Keratinocyte (primary cell): ENCODE data around the gene XIRP1. TPM values are rescaled to one million over a fixed set of nuclear protein-coding genes. Genes with fewer than 3 reads are reported as not detected.

ENCODE experiments used
- DNase-seq: peaks from one replicate; pipeline ENCODE4 v3.0.0-alpha.2; 2011; ENCODE audit warnings: low read depth, missing footprints, low spot score
- FAIRE-seq: peaks from 2 replicates; lab custom pipeline; 2011; peaks lifted over from hg19 to GRCh38; lab: Jason Lieb, UNC
- H2AFZ ChIP-seq: 2 replicates; pipeline ENCODE4 v1.6.0; 2012; ENCODE audit warnings: low read length, control low read depth, inconsistent platforms; ENCODE audit not compliant: control insufficient read depth
- H3K27ac ChIP-seq: 2 replicates; pipeline ENCODE4 v1.5.1; 2011; ENCODE audit warnings: low read length; ENCODE audit not compliant: control insufficient read depth, insufficient read depth
- H3K27me3 ChIP-seq: 3 replicates; pipeline ENCODE4 v1.6.0; 2011; ENCODE audit warnings: low read length; ENCODE audit not compliant: control insufficient read depth, insufficient read depth; ENCODE audit errors: extremely low read depth
- H3K36me3 ChIP-seq, 2 experiments: 2 replicates in 1 of 2; 3 replicates in 1 of 2; pipeline ENCODE4 v1.5.1; 2011; ENCODE audit warnings: low read length in 2 of 2, mild to moderate bottlenecking in 1 of 2; ENCODE audit not compliant: control insufficient read depth in 2 of 2, insufficient read depth in 2 of 2; ENCODE audit errors: extremely low read depth in 1 of 2
- H3K4me1 ChIP-seq: 3 replicates; pipeline ENCODE4 v1.5.1; 2011; ENCODE audit warnings: low read length; ENCODE audit not compliant: control insufficient read depth, insufficient read depth; ENCODE audit errors: extremely low read depth
- H3K4me2 ChIP-seq: 3 replicates; pipeline ENCODE4 v1.6.0; 2011; ENCODE audit warnings: low read depth, low read length; ENCODE audit not compliant: control insufficient read depth, insufficient read depth; ENCODE audit errors: extremely low read depth
- H3K4me3 ChIP-seq, 3 experiments: fragments of 200-600 bp in 1 of 3; sonication (generic) in 1 of 3; 2 replicates in 2 of 3; 3 replicates in 1 of 3; pipeline ENCODE4 v1.5.1; 2011 to 2016; ENCODE audit warnings: low read length in 3 of 3, mild to moderate bottlenecking in 3 of 3, control low read depth in 2 of 3, inconsistent platforms in 1 of 3, low read depth in 1 of 3, mixed read lengths in 1 of 3, mixed run types in 1 of 3, moderate library complexity in 1 of 3; ENCODE audit not compliant: control insufficient read depth in 2 of 3, insufficient read depth in 2 of 3; ENCODE audit errors: extremely low read depth in 1 of 3
- H3K79me2 ChIP-seq: 2 replicates; pipeline ENCODE4 v1.6.0; 2012; ENCODE audit warnings: low read length; ENCODE audit not compliant: control insufficient read depth, insufficient read depth
- H3K9ac ChIP-seq: 3 replicates; pipeline ENCODE4 v1.6.0; 2011; ENCODE audit warnings: low read length; ENCODE audit not compliant: control insufficient read depth, insufficient read depth; ENCODE audit errors: extremely low read depth
- H3K9me1 ChIP-seq: 3 replicates; pipeline ENCODE4 v1.6.0; 2011; ENCODE audit warnings: low read length; ENCODE audit not compliant: control insufficient read depth, insufficient read depth; ENCODE audit errors: extremely low read depth
- H3K9me3 ChIP-seq: 2 replicates; pipeline ENCODE4 v1.5.1; 2012; ENCODE audit warnings: low read depth, low read length; ENCODE audit not compliant: control insufficient read depth
- H4K20me1 ChIP-seq: 3 replicates; pipeline ENCODE4 v1.6.0; 2011; ENCODE audit warnings: low read length; ENCODE audit not compliant: control insufficient read depth, insufficient read depth; ENCODE audit errors: extremely low read depth
- EZH2 ChIP-seq: IDR thresholded peaks from one replicate; pipeline ENCODE4 v1.6.1; 2012; ENCODE audit warnings: inconsistent platforms, mild to moderate bottlenecking, low read length, moderate library complexity
- dilution Hi-C: fragments of 300-500 bp; cut with MboI; formaldehyde crosslinking; loops from one replicate; pipeline ENCODE4 v1.7.0; 2020; ENCODE audit warnings: low sequenced_read_pairs; ENCODE audit not compliant: extremely low pct_ligation_motif_present
- polyA plus RNA-seq, 5 experiments: library from polyadenylated mRNA; depleted of rRNA in 3 of 5; stranded (reverse) in 3 of 5; stranded (forward) in 1 of 5; unstranded in 1 of 5; fragments of >200 nt; gene quantifications; 1 replicate in 1 of 5; 2 replicates in 3 of 5; 3 replicates in 1 of 5; pipeline versions ENCODE4 v1.2.1 to v1.2.3, GENCODE V29; 2011 to 2012; ENCODE audit warnings: missing spikeins in 2 of 5, low read depth in 1 of 5, low replicate concordance in 1 of 5
- TF ChIP-seq, protein P1 (sequence below), 3 experiments: IDR thresholded peaks in 1 of 3; conservative IDR thresholded peaks in 1 of 3; optimal IDR thresholded peaks in 1 of 3; 2 replicates in 2 of 3; 3 replicates in 1 of 3; pipeline versions ENCODE3 to v1.5.1; 2011; ENCODE audit warnings: low read length in 3 of 3, mild to moderate bottlenecking in 3 of 3, moderate library complexity in 2 of 3, control low read depth in 1 of 3, inconsistent platforms in 1 of 3; ENCODE audit not compliant: insufficient read depth in 2 of 3; ENCODE audit errors: extremely low read depth in 1 of 3

Gene XIRP1
- polyA plus RNA-seq, 1 donor (not counting 4 experiments of a cell fraction or from before 2014, with no cell fraction given) = not detected

DNA sequence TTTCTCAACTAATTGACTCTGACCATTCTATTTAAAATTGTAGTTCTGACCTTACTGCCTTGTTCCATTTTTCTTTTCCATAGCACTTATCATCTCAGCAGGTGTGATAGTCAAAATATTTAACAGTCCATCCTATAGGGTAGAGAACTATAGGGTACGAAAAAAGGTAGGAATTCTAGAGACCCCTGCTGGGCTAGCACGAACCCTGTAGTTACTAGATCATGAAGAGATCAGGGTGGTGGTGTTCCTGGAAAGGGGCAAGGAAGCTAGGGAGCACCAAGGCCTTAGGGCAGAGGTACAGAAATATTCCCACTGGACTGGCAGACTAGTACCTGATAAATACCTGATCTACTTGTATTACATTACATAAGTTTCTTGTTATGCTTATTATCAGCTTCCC lies 31.9 kb upstream of the XIRP1 start:
- no peaks in the 10 kb centered on the region for H3K27me3 ChIP-seq
- no peaks in the 10 kb centered on the region for H3K36me3 ChIP-seq
- H2AFZ ChIP-seq = no peak overlapping the region
- H3K4me2 ChIP-seq = no peak overlapping the region
- dilution Hi-C loops = no loop called here
- no peak overlapping the region for H3K4me3 ChIP-seq
- no peaks in the 10 kb centered on the region for H4K20me1 ChIP-seq
- TF ChIP-seq, protein P1, sequence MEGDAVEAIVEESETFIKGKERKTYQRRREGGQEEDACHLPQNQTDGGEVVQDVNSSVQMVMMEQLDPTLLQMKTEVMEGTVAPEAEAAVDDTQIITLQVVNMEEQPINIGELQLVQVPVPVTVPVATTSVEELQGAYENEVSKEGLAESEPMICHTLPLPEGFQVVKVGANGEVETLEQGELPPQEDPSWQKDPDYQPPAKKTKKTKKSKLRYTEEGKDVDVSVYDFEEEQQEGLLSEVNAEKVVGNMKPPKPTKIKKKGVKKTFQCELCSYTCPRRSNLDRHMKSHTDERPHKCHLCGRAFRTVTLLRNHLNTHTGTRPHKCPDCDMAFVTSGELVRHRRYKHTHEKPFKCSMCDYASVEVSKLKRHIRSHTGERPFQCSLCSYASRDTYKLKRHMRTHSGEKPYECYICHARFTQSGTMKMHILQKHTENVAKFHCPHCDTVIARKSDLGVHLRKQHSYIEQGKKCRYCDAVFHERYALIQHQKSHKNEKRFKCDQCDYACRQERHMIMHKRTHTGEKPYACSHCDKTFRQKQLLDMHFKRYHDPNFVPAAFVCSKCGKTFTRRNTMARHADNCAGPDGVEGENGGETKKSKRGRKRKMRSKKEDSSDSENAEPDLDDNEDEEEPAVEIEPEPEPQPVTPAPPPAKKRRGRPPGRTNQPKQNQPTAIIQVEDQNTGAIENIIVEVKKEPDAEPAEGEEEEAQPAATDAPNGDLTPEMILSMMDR (optimal IDR thresholded peaks at IDR 0.05 in 1 of 3, IDR thresholded peaks at IDR 0.05 in 1 of 3, conservative IDR thresholded peaks at IDR 0.05 in 1 of 3; ENCODE audit: extremely low read depth in 1 of 3, insufficient read depth in 2 of 3, low read length in 3 of 3) = no peak
- TF ChIP-seq EZH2 = no peak
- FAIRE-seq (no peak), DNase-seq (no peak)
- H3K9me1 ChIP-seq = no peaks in the 10 kb centered on the region
- H3K79me2 ChIP-seq = no peaks in the 10 kb centered on the region
- H3K27ac ChIP-seq = no peak overlapping the region
- no peak overlapping the region for H3K9ac ChIP-seq
- H3K9me3 ChIP-seq = no peaks in the 10 kb centered on the region
- H3K4me1 ChIP-seq = no peaks in the 10 kb centered on the region

DNA sequence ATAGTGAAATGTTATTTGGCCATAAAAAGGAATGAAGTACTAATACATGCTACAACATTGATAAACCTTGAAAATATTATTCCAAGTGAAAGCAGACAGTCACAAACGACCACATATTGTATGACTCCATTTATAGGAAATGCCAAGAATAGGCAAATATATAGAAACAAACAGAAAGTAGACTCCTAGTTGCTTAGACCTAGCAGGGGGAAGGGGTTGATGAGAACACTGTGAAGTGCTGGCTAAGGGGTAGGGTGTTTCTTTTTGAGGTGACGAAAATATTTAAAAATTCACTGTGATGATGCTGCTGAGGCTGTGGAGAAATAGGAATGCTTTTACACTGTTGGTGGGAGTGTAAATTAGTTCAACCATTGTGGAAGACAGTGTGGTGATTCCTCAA lies 30.5 kb upstream of the XIRP1 start:
- H3K79me2 ChIP-seq = no peaks in the 10 kb centered on the region
- no peak overlapping the region for H3K4me3 ChIP-seq
- H2AFZ ChIP-seq = no peak overlapping the region
- H4K20me1 ChIP-seq = no peaks in the 10 kb centered on the region
- no peak for DNase-seq
- H3K27ac ChIP-seq = no peak overlapping the region
- no peaks in the 10 kb centered on the region for H3K9me3 ChIP-seq
- no peaks in the 10 kb centered on the region for H3K36me3 ChIP-seq
- no peaks in the 10 kb centered on the region for H3K4me1 ChIP-seq
- H3K27me3 ChIP-seq = peaks cover 4% of the 10 kb centered on the region
- FAIRE-seq = no peak
- TF ChIP-seq, protein P1 (optimal IDR thresholded peaks at IDR 0.05 in 1 of 3, IDR thresholded peaks at IDR 0.05 in 1 of 3, conservative IDR thresholded peaks at IDR 0.05 in 1 of 3; ENCODE audit: extremely low read depth in 1 of 3, insufficient read depth in 2 of 3, low read length in 3 of 3) = no peak
- TF ChIP-seq EZH2 = no peak
- no peak overlapping the region for H3K9ac ChIP-seq
- H3K9me1 ChIP-seq = no peaks in the 10 kb centered on the region
- no peak overlapping the region for H3K4me2 ChIP-seq
- dilution Hi-C loops = no loop called here
